GM23338 (cell line): Measurements from ENCODE around the gene PIGR. TPM values are rescaled to one million over a fixed set of nuclear protein-coding genes. Genes with fewer than 3 reads are reported as not detected.

Experiments
- ATAC-seq: fragments of 200-7000 bp; cut with Tn5 transposase; 3 replicates; pipeline ENCODE4 v1.9.1; 2020
- DNase-seq: peaks from one replicate; pipeline ENCODE4 v3.0.0-alpha.2; 2015; ENCODE audit warnings: low spot score
- H2AFZ ChIP-seq: fragments of 200-600 bp; sonication (generic); 2 replicates; pipeline ENCODE4 v1.8.0; 2016; ENCODE audit warnings: antibody characterized with exemption, mild to moderate bottlenecking, moderate library complexity
- H3F3A ChIP-seq: fragments of 200-600 bp; sonication (generic); replicated peaks from 2 replicates; pipeline ENCODE4 v1.8.0; 2017; ENCODE audit warnings: antibody characterized with exemption, mixed run types, low read depth
- H3K27ac ChIP-seq: fragments of 200-600 bp; sonication (generic); 2 replicates; pipeline ENCODE4 v1.6.1; 2016; ENCODE audit warnings: low read depth
- H3K27me3 ChIP-seq: fragments of 200-600 bp; sonication (generic); 2 replicates; pipeline ENCODE4 v1.8.0; 2016; ENCODE audit warnings: mild to moderate bottlenecking, mixed run types, moderate library complexity; ENCODE audit not compliant: insufficient read depth
- H3K36me3 ChIP-seq: fragments of 200-600 bp; sonication (generic); 2 replicates; pipeline ENCODE4 v1.8.0; 2016; ENCODE audit warnings: mild to moderate bottlenecking; ENCODE audit not compliant: insufficient read depth
- H3K4me1 ChIP-seq: fragments of 200-600 bp; sonication (generic); 2 replicates; pipeline ENCODE4 v1.8.0; 2016; ENCODE audit warnings: mild to moderate bottlenecking, moderate library complexity; ENCODE audit not compliant: insufficient read depth
- H3K4me2 ChIP-seq: fragments of 200-600 bp; sonication (generic); 2 replicates; pipeline ENCODE4 v1.7.1; 2017; ENCODE audit warnings: mixed run types
- H3K4me3 ChIP-seq: fragments of 200-600 bp; sonication (generic); 2 replicates; pipeline ENCODE4 v1.6.1; 2016; ENCODE audit warnings: mixed run types
- H3K79me2 ChIP-seq: fragments of 200-600 bp; sonication (generic); replicated peaks from 2 replicates; pipeline ENCODE4 v1.8.0; 2017; ENCODE audit warnings: mild to moderate bottlenecking; ENCODE audit not compliant: insufficient read depth
- H3K9me2 ChIP-seq: fragments of 200-600 bp; sonication (generic); 2 replicates; pipeline ENCODE4 v1.8.0; 2017; ENCODE audit not compliant: insufficient read depth
- H4K20me1 ChIP-seq: fragments of 200-600 bp; sonication (generic); replicated peaks from 2 replicates; pipeline ENCODE4 v1.8.0; 2017; ENCODE audit warnings: mild to moderate bottlenecking; ENCODE audit not compliant: insufficient read depth
- H3K27ac Mint-ChIP-seq: 2 replicates; pipeline ENCODE4 v1.8.0; 2020; ENCODE audit warnings: inconsistent platforms, mild to moderate bottlenecking, moderate library complexity, mixed read lengths
- H3K27me3 Mint-ChIP-seq: 3 replicates; pipeline ENCODE4 v1.8.0; 2022; ENCODE audit warnings: low read depth, mild to moderate bottlenecking, moderate library complexity, mixed read lengths, inconsistent platforms; ENCODE audit not compliant: insufficient read depth, poor library complexity
- H3K36me3 Mint-ChIP-seq: 3 replicates; pipeline ENCODE4 v1.8.0; 2021; ENCODE audit warnings: low read depth, mild to moderate bottlenecking, inconsistent platforms, moderate library complexity, mixed read lengths
- H3K4me1 Mint-ChIP-seq: 3 replicates; pipeline ENCODE4 v1.8.0; 2020; ENCODE audit warnings: mild to moderate bottlenecking, inconsistent platforms, mixed read lengths
- H3K4me3 Mint-ChIP-seq: 3 replicates; pipeline ENCODE4 v1.8.0; 2021; ENCODE audit warnings: moderate library complexity, mild to moderate bottlenecking, inconsistent platforms, mixed read lengths
- H3K9me3 Mint-ChIP-seq: 3 replicates; pipeline ENCODE4 v1.8.0; 2020; ENCODE audit warnings: moderate library complexity, mild to moderate bottlenecking, inconsistent platforms, mixed read lengths
- CTCF ChIP-seq, 2 experiments: fragments of 200-600 bp in 1 of 2; sonication (generic) in 1 of 2; conservative IDR thresholded peaks; 2 replicates each; pipeline versions ENCODE4 v1.5.1 to v1.6.1; 2016 to 2017; ENCODE audit warnings: antibody characterized with exemption in 2 of 2, low read depth in 2 of 2, mild to moderate bottlenecking in 2 of 2, moderate library complexity in 1 of 2
- JUNB ChIP-seq: IDR thresholded peaks from one replicate; pipeline ENCODE4 v1.6.1; 2016; ENCODE audit warnings: antibody characterized with exemption; ENCODE audit not compliant: unreplicated experiment
- REST ChIP-seq: IDR thresholded peaks from one replicate; pipeline ENCODE4 v1.6.1; 2018; ENCODE audit warnings: antibody characterized with exemption; ENCODE audit not compliant: unreplicated experiment
- STAT1 ChIP-seq: IDR thresholded peaks from one replicate; pipeline ENCODE4 v1.6.1; 2016; ENCODE audit warnings: antibody characterized with exemption; ENCODE audit not compliant: unreplicated experiment
- ZNF331 ChIP-seq: fragments of 250-450 bp; sonication (Bioruptor Pico); IDR thresholded peaks from 2 replicates; pipeline ENCODE4 v1.5.0; 2020; ENCODE audit warnings: low read depth, mild to moderate bottlenecking, moderate library complexity
- ZNF462 ChIP-seq: fragments of 250-450 bp; sonication (Bioruptor Pico); IDR thresholded peaks from 2 replicates; pipeline ENCODE4 v1.5.0; 2020; ENCODE audit warnings: mild to moderate bottlenecking, moderate library complexity
- polyA plus RNA-seq: library from polyadenylated mRNA; unstranded; fragments of >200 nt; fragmentation: Nextera tagmentation; extraction: Ambion mirVana; gene quantifications from 2 replicates; pipeline ENCODE4 v1.2.1, GENCODE V29; 2016
- total RNA-seq: library from RNA; depleted of rRNA; stranded (reverse); fragments of >200 nt; shearing (Covaris generic); gene quantifications from 2 replicates; pipeline ENCODE4 v1.2.3, GENCODE V29; 2014

Gene PIGR
- total and polyA plus RNA-seq, 2 experiments from 2014 or later = not detected

GRCh38 chr1:206900149-206900548 is 46.1 kb downstream of the PIGR start:
- Histone ChIP-seq H3K4me1 (no peaks in the 10 kb centered on the region), H3K79me2 (no peaks in the 10 kb centered on the region), H3K9me2 (0 out of 2 replicates have a peak, but pooled peaks cover 2% of the 10 kb centered on the region), H3K36me3 (no peaks in the 10 kb centered on the region), H3K27ac (no peak overlapping the region), H3F3A (no peaks in the 10 kb centered on the region), H3K27me3 (no peaks in the 10 kb centered on the region), H4K20me1 (no peaks in the 10 kb centered on the region), H3K4me3 (no peak overlapping the region), H3K4me2 (no peak overlapping the region), H2AFZ (no peak overlapping the region)
- ATAC-seq (no peak), DNase-seq (no peak)
- Mint-ChIP-seq H3K27me3 (peaks cover 6% of the 10 kb centered on the region), H3K4me3 (no peak overlapping the region), H3K36me3 (no peaks in the 10 kb centered on the region), H3K4me1 (peaks cover 2% of the 10 kb centered on the region; the same call in 2 of the 3 replicates), H3K9me3 (no peaks in the 10 kb centered on the region), H3K27ac (no peak overlapping the region)
- TF ChIP-seq JUNB (no peak), STAT1 (no peak), ZNF462 (CRISPR knock-in tag) (no peak), REST (no peak), ZNF331 (CRISPR knock-in tag) (no peak), CTCF (conservative IDR thresholded peaks at IDR 0.05; ENCODE audit: low read depth in 2 of 2) (no peak)
